HK-2 (cell line): Measurements from ENCODE around the gene UBA5.

Experiments
- DNase-seq: peaks from one replicate; pipeline ENCODE4 v3.0.0-alpha.2; 2018; ENCODE audit not compliant: unreplicated experiment

Gene UBA5

GRCh38 chr3:132654190-132654589 lies 5.9 kb upstream of the UBA5 start:
- DNase-seq, result no peak

- no peak for DNase-seq
Measured at GRCh38 chr3:132654721-132655120, 5.4 kb upstream of the UBA5 start.

GRCh38 chr3:132655471-132655870 lies 4.7 kb upstream of the UBA5 start:
- DNase-seq, result no peak

- no peak for DNase-seq
Measured at GRCh38 chr3:132657869-132658747, 2.0 kb upstream of the UBA5 start.

- peak; percentile 15 for DNase-seq
Measured at GRCh38 chr3:132659000-132659364, 1.1 kb upstream of the UBA5 start.

GRCh38 chr3:132659365-132660051 lies 621 bp upstream of the UBA5 start, which contains the start of gene ACAD11:
ACAD11 (minus strand) TSS chr3:132659809; CDS start chr3:132659751, 58 bp downstream.
- peak; percentile 75 for DNase-seq

- no peak for DNase-seq
Measured at GRCh38 chr3:132660811-132661070, 612 bp downstream of the UBA5 start.

GRCh38 chr3:132661101-132661500 lies 972 bp downstream of the UBA5 start:
- DNase-seq, result no peak

- no peak for DNase-seq
Measured at GRCh38 chr3:132662212-132662611, 2.1 kb downstream of the UBA5 start.

GRCh38 chr3:132665230-132665745 lies 5.2 kb downstream of the UBA5 start:
- no peak for DNase-seq

- no peak for DNase-seq
Measured at GRCh38 chr3:132669256-132669777, 9.2 kb downstream of the UBA5 start.

GRCh38 chr3:132675408-132675807 lies 15.3 kb downstream of the UBA5 start:
- DNase-seq, result no peak

GRCh38 chr3:132679911-132680310 lies 19.8 kb downstream of the UBA5 start:
- DNase-seq, result no peak

GRCh38 chr3:132681421-132681820 lies 21.3 kb downstream of the UBA5 start:
- DNase-seq, result no peak

- no peak for DNase-seq
Measured at GRCh38 chr3:132682201-132682600, 22.1 kb downstream of the UBA5 start.

- no peak for DNase-seq
Measured at GRCh38 chr3:132690040-132690439, 29.9 kb downstream of the UBA5 start.

- DNase-seq, result no peak
Measured at GRCh38 chr3:132694991-132695390, 34.9 kb downstream of the UBA5 start.

GRCh38 chr3:132695422-132695821 lies 35.3 kb downstream of the UBA5 start:
- DNase-seq, result no peak

- DNase-seq, result no peak
Measured at GRCh38 chr3:132703733-132704132, 43.6 kb downstream of the UBA5 start.

- no peak for DNase-seq
Measured at GRCh38 chr3:132709761-132710160, 49.6 kb downstream of the UBA5 start.

GRCh38 chr3:132710311-132710710 lies 50.2 kb downstream of the UBA5 start:
- no peak for DNase-seq

- DNase-seq, result no peak
Measured at GRCh38 chr3:132713977-132714727, 54.0 kb downstream of the UBA5 start.
